Liver (tissue), 9 donors: ENCODE data around the gene PAPOLB. TPM values are rescaled to one million over a fixed set of nuclear protein-coding genes. Genes with fewer than 3 reads are reported as not detected.
A peak's percentile ranks its signal among the peaks of the same experiment; 100 is the strongest.

Experiments used
- DNase-seq: peaks from one replicate; pipeline ENCODE4 v3.0.0-alpha.2; 2017; ENCODE audit warnings: low spot score
- H3K27ac ChIP-seq, 2 donors: one replicate each; pipeline ENCODE4 v1.7.0; 2013; ENCODE audit warnings: inconsistent platforms in 2 of 2, low read length in 2 of 2, control low read depth in 1 of 2, low read depth in 1 of 2, mild to moderate bottlenecking in 1 of 2
- H3K27me3 ChIP-seq, 4 donors: one replicate each; pipeline versions ENCODE4 v1.6.1 to v1.7.0; 2013; ENCODE audit warnings: low read length in 3 of 4, inconsistent platforms in 1 of 4, mild to moderate bottlenecking in 1 of 4, moderate library complexity in 1 of 4; ENCODE audit not compliant: control insufficient read depth in 4 of 4, insufficient read depth in 4 of 4
- H3K36me3 ChIP-seq, 4 donors: one replicate each; pipeline versions ENCODE4 v1.6.1 to v1.7.0; 2013; ENCODE audit warnings: low read length in 3 of 4, mild to moderate bottlenecking in 3 of 4, low read depth in 1 of 4, moderate library complexity in 1 of 4; ENCODE audit not compliant: control insufficient read depth in 4 of 4, insufficient read depth in 3 of 4
- H3K4me1 ChIP-seq, 4 donors: one replicate each; pipeline versions ENCODE4 v1.6.1 to v1.7.0; 2013; ENCODE audit warnings: low read length in 3 of 4, mild to moderate bottlenecking in 3 of 4, moderate library complexity in 1 of 4; ENCODE audit not compliant: control insufficient read depth in 4 of 4, insufficient read depth in 4 of 4
- H3K4me3 ChIP-seq, 3 donors: one replicate each; pipeline versions ENCODE4 v1.6.1 to v1.7.0; 2013; ENCODE audit warnings: low read length in 3 of 3, control low read depth in 1 of 3, low read depth in 1 of 3, mild to moderate bottlenecking in 1 of 3
- H3K9ac ChIP-seq, 2 donors: one replicate each; pipeline ENCODE4 v1.7.0; 2013; ENCODE audit warnings: low read length in 2 of 2, mild to moderate bottlenecking in 2 of 2, moderate library complexity in 2 of 2, control low read depth in 1 of 2, low read depth in 1 of 2
- H3K9me3 ChIP-seq, 4 donors: one replicate each; pipeline versions ENCODE4 v1.6.1 to v1.7.0; 2013; ENCODE audit warnings: low read length in 3 of 4; ENCODE audit not compliant: control insufficient read depth in 4 of 4
- ATF3 ChIP-seq: IDR thresholded peaks from 2 replicates; pipeline ENCODE4 v1.6.1; 2016; ENCODE audit warnings: antibody characterized with exemption
- CTCF ChIP-seq: fragments of 150-350 bp; IDR thresholded peaks from 2 replicates; pipeline ENCODE4 v1.5.1; 2017; ENCODE audit warnings: improper control_type of control experiment, low read depth, low read length; ENCODE audit not compliant: missing input control
- EGR1 ChIP-seq, 2 donors: IDR thresholded peaks; 2 replicates each; pipeline ENCODE4 v1.6.1; 2016 to 2018; ENCODE audit warnings: antibody characterized with exemption in 2 of 2, low read depth in 2 of 2
- FOXA1 ChIP-seq: IDR thresholded peaks from 2 replicates; pipeline ENCODE4 v1.6.1; 2016; ENCODE audit warnings: antibody characterized with exemption
- FOXA2 ChIP-seq: IDR thresholded peaks from 2 replicates; pipeline ENCODE4 v1.6.1; 2016; ENCODE audit warnings: antibody characterized with exemption
- GABPA ChIP-seq, 2 donors: IDR thresholded peaks in 1 of 2; conservative IDR thresholded peaks in 1 of 2; 2 replicates each; pipeline ENCODE4 v1.6.1; 2016; ENCODE audit warnings: antibody characterized with exemption in 2 of 2, mild to moderate bottlenecking in 1 of 2, moderate library complexity in 1 of 2
- HNF4A ChIP-seq, 2 donors: conservative IDR thresholded peaks; 2 replicates each; pipeline ENCODE4 v1.6.1; 2016; ENCODE audit warnings: antibody characterized with exemption in 2 of 2, mild to moderate bottlenecking in 2 of 2
- HNF4G ChIP-seq: IDR thresholded peaks from 2 replicates; pipeline ENCODE4 v1.6.1; 2016; ENCODE audit warnings: antibody characterized with exemption
- JUND ChIP-seq, 2 donors: IDR thresholded peaks; 2 replicates each; pipeline ENCODE4 v1.6.1; 2016; ENCODE audit warnings: antibody characterized with exemption in 2 of 2
- MAX ChIP-seq: IDR thresholded peaks from 2 replicates; pipeline ENCODE4 v1.6.1; 2016; ENCODE audit warnings: antibody characterized with exemption
- NR2F2 ChIP-seq: IDR thresholded peaks from 2 replicates; pipeline ENCODE4 v1.6.1; 2016; ENCODE audit warnings: antibody characterized with exemption
- RAD21 ChIP-seq, 2 donors: IDR thresholded peaks; 2 replicates each; pipeline ENCODE4 v1.6.1; 2016; ENCODE audit warnings: antibody characterized with exemption in 2 of 2, mild to moderate bottlenecking in 2 of 2
- REST ChIP-seq: IDR thresholded peaks from 2 replicates; pipeline ENCODE4 v1.6.1; 2016; ENCODE audit warnings: antibody characterized with exemption, mild to moderate bottlenecking
- RXRA ChIP-seq, 2 donors: IDR thresholded peaks; 2 replicates each; pipeline ENCODE4 v1.6.1; 2017 to 2018; ENCODE audit warnings: antibody characterized with exemption in 2 of 2, mild to moderate bottlenecking in 1 of 2
- SP1 ChIP-seq: IDR thresholded peaks from 2 replicates; pipeline ENCODE4 v1.6.1; 2018; ENCODE audit warnings: antibody characterized with exemption, mild to moderate bottlenecking
- TAF1 ChIP-seq: conservative IDR thresholded peaks from 2 replicates; pipeline ENCODE4 v1.6.1; 2016; ENCODE audit warnings: antibody characterized with exemption, mild to moderate bottlenecking
- YY1 ChIP-seq: IDR thresholded peaks from 2 replicates; pipeline ENCODE4 v1.6.1; 2016; ENCODE audit warnings: antibody characterized with exemption, mild to moderate bottlenecking
- ZBTB33 ChIP-seq: IDR thresholded peaks from 2 replicates; pipeline ENCODE4 v1.6.1; 2016; ENCODE audit warnings: antibody characterized with exemption
- WGBS: extraction: QIAGEN DNeasy Blood & Tissue Kit; methylation state at CpG from one replicate; pipeline ENCODE4 v1.1.7; 2013; 5-methylcytosine and 5-hydroxymethylcytosine counted together
- polyA plus RNA-seq, 2 donors: library from polyadenylated mRNA; stranded (reverse) in 1 of 2; unstranded in 1 of 2; fragments of 200-250 nt in 1 of 2; fragments of >200 nt in 1 of 2; fragmentation: Nextera tagmentation in 1 of 2; extraction: Ambion mirVana in 1 of 2; gene quantifications; one replicate each; pipeline versions ENCODE4 v1.2.1 to v1.2.3, GENCODE V29; 2013 to 2015
- total RNA-seq, 2 donors: library from RNA; depleted of rRNA; stranded (reverse); fragments of >200 nt; gene quantifications; one replicate each; pipeline ENCODE4 v1.2.3, GENCODE V29; 2014
- donor health status: healthy.
- donor health status: healthy.
- donor health status: healthy.
- donor health status: healthy.
- donor health status: healthy.

PAPOLB gene
- total and polyA plus RNA-seq, 4 donors: 0.05 to 0.08 TPM; not detected in 2

GRCh38 chr7:4883033-4883371 lies 21.2 kb upstream of the PAPOLB start:
- Histone ChIP-seq H3K9ac (no peak overlapping the region), H3K27me3 (peaks cover 0 to 20% (median 4%) of the 10 kb centered on the region in 4 donors), H3K9me3 (no peaks in the 10 kb centered on the region), H3K36me3 (no peaks in the 10 kb centered on the region), H3K27ac (peak overlapping the region in 1 of 2 donors; percentile 3), H3K4me3 (peak overlapping the region in 1 of 3 donors; percentile 51), H3K4me1 (peaks cover 0 to 14% (median 4%) of the 10 kb centered on the region in 4 donors)
- DNase-seq: no peak
- no peak for TF ChIP-seq RAD21 (IDR thresholded peaks at IDR 0.05)
- no peak for TF ChIP-seq HNF4A (conservative IDR thresholded peaks at IDR 0.05)
- TF ChIP-seq SP1: no peak
- TF ChIP-seq MAX: no peak
- TF ChIP-seq NR2F2: no peak
- TF ChIP-seq YY1: no peak
- TF ChIP-seq HNF4G: no peak
- no peak for TF ChIP-seq JUND (IDR thresholded peaks at IDR 0.05)
- TF ChIP-seq TAF1: no peak
- TF ChIP-seq FOXA2: no peak
- TF ChIP-seq FOXA1: no peak
- no peak for TF ChIP-seq GABPA (IDR thresholded peaks at IDR 0.05 in 1 of 2, conservative IDR thresholded peaks at IDR 0.05 in 1 of 2)
- no peak for TF ChIP-seq ZBTB33
- TF ChIP-seq EGR1 (IDR thresholded peaks at IDR 0.05; ENCODE audit: low read depth in 2 of 2): no peak
- no peak for TF ChIP-seq CTCF
- no peak for TF ChIP-seq REST
- no peak for TF ChIP-seq ATF3
- TF ChIP-seq RXRA (IDR thresholded peaks at IDR 0.05): no peak
- WGBS: 7% methylated on average over 36 of the region's 36 CpGs
